Measurements from ENCODE around the gene NR6A1. TPM values are rescaled to one million over a fixed set of nuclear protein-coding genes. Genes with fewer than 3 reads are reported as not detected.

Gene NR6A1
- total RNA-seq, 6 donors from 2014 or later: 4.2 to 34.6 (median 8.2) TPM

DNA sequence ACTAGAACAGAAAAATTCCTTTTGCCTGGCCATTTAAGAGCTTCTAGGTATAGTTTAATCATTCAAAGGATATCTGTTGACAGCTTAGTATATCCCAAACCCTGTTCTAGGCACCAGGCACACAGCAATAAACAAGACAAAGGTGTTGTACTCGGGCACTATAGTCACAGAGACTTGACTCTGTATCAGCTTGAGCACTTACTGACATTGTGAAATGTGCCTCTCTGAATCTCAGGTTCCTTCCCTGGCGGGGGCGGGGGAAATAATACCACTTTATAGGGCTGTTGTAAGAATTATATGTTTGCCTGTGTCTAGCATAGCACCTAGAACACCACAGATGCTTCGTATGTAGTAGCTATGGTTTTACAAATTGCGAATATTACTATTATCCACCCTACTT is 104.5 kb downstream of the NR6A1 start:
- DNase-seq (no peak), ATAC-seq (ENCODE audit: low FRiP score in 2 of 2) (no peak)
- WGBS, 2 donors: 80 to 97% methylated on average over 5 of the region's 5 CpGs
- Histone ChIP-seq H3K4me3 (no peak overlapping the region), H3K36me3 (no peaks in the 10 kb centered on the region), H3K27ac (no peak overlapping the region), H3K4me1 (peaks cover 0 to 17% (median 0%) of the 10 kb centered on the region in 4 donors), H3K9me3 (no peaks in the 10 kb centered on the region), H3K27me3 (no peaks in the 10 kb centered on the region)
- TF ChIP-seq POLR2AphosphoS5 (IDR thresholded peaks at IDR 0.05): no peak
- TF ChIP-seq, protein P1, sequence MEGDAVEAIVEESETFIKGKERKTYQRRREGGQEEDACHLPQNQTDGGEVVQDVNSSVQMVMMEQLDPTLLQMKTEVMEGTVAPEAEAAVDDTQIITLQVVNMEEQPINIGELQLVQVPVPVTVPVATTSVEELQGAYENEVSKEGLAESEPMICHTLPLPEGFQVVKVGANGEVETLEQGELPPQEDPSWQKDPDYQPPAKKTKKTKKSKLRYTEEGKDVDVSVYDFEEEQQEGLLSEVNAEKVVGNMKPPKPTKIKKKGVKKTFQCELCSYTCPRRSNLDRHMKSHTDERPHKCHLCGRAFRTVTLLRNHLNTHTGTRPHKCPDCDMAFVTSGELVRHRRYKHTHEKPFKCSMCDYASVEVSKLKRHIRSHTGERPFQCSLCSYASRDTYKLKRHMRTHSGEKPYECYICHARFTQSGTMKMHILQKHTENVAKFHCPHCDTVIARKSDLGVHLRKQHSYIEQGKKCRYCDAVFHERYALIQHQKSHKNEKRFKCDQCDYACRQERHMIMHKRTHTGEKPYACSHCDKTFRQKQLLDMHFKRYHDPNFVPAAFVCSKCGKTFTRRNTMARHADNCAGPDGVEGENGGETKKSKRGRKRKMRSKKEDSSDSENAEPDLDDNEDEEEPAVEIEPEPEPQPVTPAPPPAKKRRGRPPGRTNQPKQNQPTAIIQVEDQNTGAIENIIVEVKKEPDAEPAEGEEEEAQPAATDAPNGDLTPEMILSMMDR (IDR thresholded peaks at IDR 0.05): no peak
- TF ChIP-seq EP300 (IDR thresholded peaks at IDR 0.05): no peak
- no peak for TF ChIP-seq POLR2A (IDR thresholded peaks at IDR 0.05)

DNA sequence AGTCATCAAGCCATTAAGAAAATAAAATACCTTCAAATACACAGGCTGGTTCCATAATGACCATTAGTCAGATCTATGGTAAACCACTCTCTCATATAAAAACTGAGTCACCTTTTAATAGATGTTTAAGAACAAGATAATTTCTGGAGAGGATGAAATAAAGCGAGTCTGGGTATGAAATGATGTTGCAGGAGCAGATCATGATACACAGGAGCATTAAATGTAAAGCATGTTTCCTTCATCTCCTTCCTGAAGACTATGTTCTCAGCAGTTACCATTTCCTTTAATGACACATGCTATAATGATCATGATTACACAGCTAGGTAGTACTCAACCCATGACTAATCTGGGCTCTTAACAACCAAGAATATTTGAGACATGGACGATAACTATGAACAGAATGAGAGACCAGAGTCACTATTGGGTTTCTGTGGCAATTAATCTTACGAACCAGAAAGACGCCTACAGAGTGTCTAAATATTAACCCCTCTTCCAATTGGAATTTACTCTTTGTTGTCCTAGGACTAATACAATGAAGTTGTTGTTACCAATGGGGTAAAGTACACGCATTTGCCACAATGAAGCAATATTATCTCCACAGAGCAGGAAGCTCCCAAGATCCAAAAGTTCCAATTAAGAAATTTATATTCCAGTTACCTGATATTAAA is 105.6 kb downstream of the NR6A1 start:
- no peaks in the 10 kb centered on the region for H3K27me3 ChIP-seq
- ATAC-seq (ENCODE audit: low FRiP score in 2 of 2) (no peak), DNase-seq (no peak)
- no peak overlapping the region for H3K27ac ChIP-seq
- no peaks in the 10 kb centered on the region for H3K9me3 ChIP-seq
- H3K4me1 ChIP-seq: peaks cover 4 to 23% (median 6%) of the 10 kb centered on the region in 4 donors
- WGBS, 2 donors: 82 to 83% methylated on average over 5 of the region's 5 CpGs
- no peak for TF ChIP-seq EP300 (IDR thresholded peaks at IDR 0.05)
- no peak for TF ChIP-seq POLR2AphosphoS5 (IDR thresholded peaks at IDR 0.05)
- no peak for TF ChIP-seq POLR2A (IDR thresholded peaks at IDR 0.05)
- TF ChIP-seq, protein P1 (IDR thresholded peaks at IDR 0.05): no peak
- no peaks in the 10 kb centered on the region for H3K36me3 ChIP-seq
- no peak overlapping the region for H3K4me3 ChIP-seq

DNA sequence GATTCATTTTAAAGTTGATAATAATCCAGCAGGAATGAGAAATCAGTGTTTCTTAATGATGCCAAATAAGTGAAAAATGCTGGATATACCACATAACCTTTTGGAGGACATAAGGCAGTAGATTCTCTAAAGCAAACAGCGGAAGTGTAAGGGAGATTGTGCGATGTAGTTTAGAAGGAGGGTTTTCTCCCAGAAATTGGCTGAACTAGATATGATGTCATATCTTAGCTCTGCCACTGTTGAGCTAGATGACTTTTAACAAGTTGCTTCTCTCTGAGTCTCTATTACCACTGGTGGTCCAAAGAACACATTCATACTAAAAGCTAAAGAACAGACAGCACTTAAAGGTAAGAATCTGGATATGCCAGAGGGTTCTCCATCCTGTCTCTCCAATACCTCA is 107.0 kb downstream of the NR6A1 start:
- no peak for TF ChIP-seq EP300 (IDR thresholded peaks at IDR 0.05)
- TF ChIP-seq POLR2A (IDR thresholded peaks at IDR 0.05): no peak
- TF ChIP-seq, protein P1 (IDR thresholded peaks at IDR 0.05): no peak
- no peak for TF ChIP-seq POLR2AphosphoS5 (IDR thresholded peaks at IDR 0.05)
- H3K9me3 ChIP-seq: no peaks in the 10 kb centered on the region
- 95 to 97% methylated on average over 2 of the region's 2 CpGs for WGBS, 2 donors
- H3K27me3 ChIP-seq: no peaks in the 10 kb centered on the region
- H3K27ac ChIP-seq: no peak overlapping the region
- DNase-seq (no peak), ATAC-seq (ENCODE audit: low FRiP score in 2 of 2) (no peak)
- no peak overlapping the region for H3K4me3 ChIP-seq
- H3K36me3 ChIP-seq: no peaks in the 10 kb centered on the region
- H3K4me1 ChIP-seq: peaks cover 4 to 35% (median 10%) of the 10 kb centered on the region in 4 donors

DNA sequence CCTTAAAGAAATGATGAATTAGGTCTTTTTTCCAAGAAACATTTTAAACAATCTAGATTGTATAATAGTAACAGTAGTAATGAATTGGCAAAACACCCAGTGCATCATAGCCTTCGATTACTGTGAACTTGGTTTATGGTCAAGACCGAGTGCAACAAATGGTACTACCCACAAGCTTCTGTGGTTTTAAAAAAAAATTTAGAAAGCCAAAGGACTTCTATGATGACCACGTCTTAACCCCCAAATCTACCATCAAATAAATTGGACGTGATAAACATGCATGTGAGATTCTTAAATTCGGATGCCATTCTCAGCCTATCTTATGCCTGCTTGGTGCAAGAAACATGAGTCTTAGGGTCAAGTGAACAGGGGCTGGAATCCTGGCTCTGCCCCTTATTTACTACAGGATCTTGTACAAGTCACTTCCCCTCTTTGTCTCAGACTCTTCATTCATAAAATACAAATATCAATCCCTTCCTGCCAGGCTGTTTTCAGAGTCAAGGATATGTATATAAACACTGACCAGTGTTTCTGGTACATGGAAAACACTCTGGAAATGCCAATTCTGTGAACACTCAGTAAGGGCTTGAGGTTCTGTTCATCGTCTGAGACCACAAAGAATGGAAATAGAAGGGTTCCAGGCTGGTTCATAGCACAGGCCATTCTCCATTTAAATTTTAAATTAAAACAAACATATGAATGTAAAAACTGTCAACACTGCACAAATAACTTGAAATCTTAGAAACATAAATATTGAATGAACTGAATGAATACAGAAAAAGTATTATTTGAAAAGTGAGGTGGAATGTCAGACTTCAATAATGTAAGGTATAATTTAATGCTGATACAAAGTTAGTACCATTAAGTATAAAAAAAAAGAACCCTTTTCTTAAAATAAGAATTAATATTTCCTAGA is 107.8 kb downstream of the NR6A1 start:
- no peaks in the 10 kb centered on the region for H3K9me3 ChIP-seq
- H3K4me1 ChIP-seq: peaks cover 4 to 36% (median 10%) of the 10 kb centered on the region in 4 donors
- no peak overlapping the region for H3K27ac ChIP-seq
- no peak for DNase-seq
- H3K36me3 ChIP-seq: no peaks in the 10 kb centered on the region
- ATAC-seq (ENCODE audit: low FRiP score in 2 of 2): no peak
- no peaks in the 10 kb centered on the region for H3K27me3 ChIP-seq
- H3K4me3 ChIP-seq: no peak overlapping the region
- no peak for TF ChIP-seq POLR2A (IDR thresholded peaks at IDR 0.05)
- TF ChIP-seq, protein P1 (IDR thresholded peaks at IDR 0.05): no peak
- TF ChIP-seq EP300 (IDR thresholded peaks at IDR 0.05): no peak
- no peak for TF ChIP-seq POLR2AphosphoS5 (IDR thresholded peaks at IDR 0.05)
- WGBS, 2 donors: 59 to 62% methylated on average over 6 of the region's 6 CpGs
